ENCODE results near the gene ADAM21.

The ADAM21 gene

DNA sequence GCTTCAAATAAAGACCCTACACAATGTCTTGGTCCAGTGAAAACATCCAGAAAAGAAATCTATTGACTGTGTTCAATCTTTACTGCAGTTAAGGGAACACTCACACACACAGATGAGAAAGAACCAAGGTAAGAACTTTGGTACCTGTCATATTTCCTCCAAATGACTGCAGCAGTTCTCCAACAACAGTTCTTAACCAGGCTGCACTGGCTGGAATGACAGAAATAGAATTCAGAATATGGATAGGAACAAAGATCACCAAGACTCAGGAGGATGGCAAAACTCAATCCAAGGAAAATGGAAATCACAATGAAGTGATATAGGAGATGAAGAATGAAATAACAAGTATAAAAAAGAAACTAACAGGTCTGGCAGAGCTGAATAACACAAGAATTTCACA lies 46.2 kb downstream of the ADAM21 start:
- no peak overlapping the region for H3K27ac ChIP-seq
- no peak for DNase-seq (ENCODE audit: low spot score)
- H3K4me3 ChIP-seq: no peak overlapping the region
- TF ChIP-seq, protein P1, sequence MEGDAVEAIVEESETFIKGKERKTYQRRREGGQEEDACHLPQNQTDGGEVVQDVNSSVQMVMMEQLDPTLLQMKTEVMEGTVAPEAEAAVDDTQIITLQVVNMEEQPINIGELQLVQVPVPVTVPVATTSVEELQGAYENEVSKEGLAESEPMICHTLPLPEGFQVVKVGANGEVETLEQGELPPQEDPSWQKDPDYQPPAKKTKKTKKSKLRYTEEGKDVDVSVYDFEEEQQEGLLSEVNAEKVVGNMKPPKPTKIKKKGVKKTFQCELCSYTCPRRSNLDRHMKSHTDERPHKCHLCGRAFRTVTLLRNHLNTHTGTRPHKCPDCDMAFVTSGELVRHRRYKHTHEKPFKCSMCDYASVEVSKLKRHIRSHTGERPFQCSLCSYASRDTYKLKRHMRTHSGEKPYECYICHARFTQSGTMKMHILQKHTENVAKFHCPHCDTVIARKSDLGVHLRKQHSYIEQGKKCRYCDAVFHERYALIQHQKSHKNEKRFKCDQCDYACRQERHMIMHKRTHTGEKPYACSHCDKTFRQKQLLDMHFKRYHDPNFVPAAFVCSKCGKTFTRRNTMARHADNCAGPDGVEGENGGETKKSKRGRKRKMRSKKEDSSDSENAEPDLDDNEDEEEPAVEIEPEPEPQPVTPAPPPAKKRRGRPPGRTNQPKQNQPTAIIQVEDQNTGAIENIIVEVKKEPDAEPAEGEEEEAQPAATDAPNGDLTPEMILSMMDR (IDR thresholded peaks at IDR 0.05): no peak

Data from coronary artery (tissue), 2 donors.